Measurements from ENCODE around the gene RPP30.

- TF ChIP-seq CTCF (conservative IDR thresholded peaks at IDR 0.05) (no peak), EZH2 (IDR thresholded peaks at IDR 0.05; ENCODE audit: low read depth) (no peak)
These were observed 42.1 kb downstream of the RPP30 start for GRCh38 chr10:90913774-90914420.

Data from PC-9 (cell line).